GM12878 (cell line): Measurements from ENCODE around the gene TMBIM1. TPM values are rescaled to one million over a fixed set of nuclear protein-coding genes. Genes with fewer than 3 reads are reported as not detected.
A peak's percentile ranks its signal among the peaks of the same experiment; 100 is the strongest.

Experiments used
- ATAC-seq: fragments of 200-7000 bp; cut with Tn5 transposase; 3 replicates; pipeline ENCODE4 v1.9.1; 2020; ENCODE audit warnings: mild to moderate bottlenecking, moderate library complexity
- BruUV-seq: library from RNA; stranded (reverse); fragments of 400-500 nt; replicated peaks from 2 replicates; lab custom pipeline; 2021; lab: Mats Ljungman, UMichigan
- CTCF ChIA-PET: fragments of 300-600 bp; sonication (Branson Sonifier 250); formaldehyde crosslinking; extraction: SDS; loops from one replicate; lab custom pipeline; 2021; ENCODE audit warnings: inconsistent platforms; lab: Yijun Ruan, JAX
- POLR2A ChIA-PET: fragments of 350-600 bp; formaldehyde crosslinking; extraction: SDS; loops from one replicate; lab custom pipeline; 2021; ENCODE audit warnings: inconsistent platforms; lab: Charles Lee
- RAD21 ChIA-PET: fragments of 300-600 bp; sonication (Branson Sonifier 250); formaldehyde crosslinking; loops from one replicate; lab custom pipeline; 2023; ENCODE audit warnings: antibody characterized with exemption; ENCODE audit not compliant: unreplicated experiment; lab: Charles Lee
- SMC1A ChIA-PET: fragments of 300-600 bp; sonication (Branson Sonifier 250); formaldehyde crosslinking; loops from one replicate; lab custom pipeline; 2023; ENCODE audit not compliant: unreplicated experiment, uncharacterized antibody; lab: Charles Lee
- DNase-seq: peaks from one replicate; pipeline ENCODE4 v3.0.0-alpha.2; 2011; ENCODE audit warnings: low read depth, low spot score
- FAIRE-seq: peaks from 3 replicates; lab custom pipeline; 2011; peaks lifted over from hg19 to GRCh38; lab: Jason Lieb, UNC
- H2AFZ ChIP-seq: 2 replicates; pipeline ENCODE4 v1.6.0; 2011; ENCODE audit warnings: low read depth, low read length, control low read depth; ENCODE audit not compliant: control insufficient read depth
- H3K27ac ChIP-seq: 2 replicates; pipeline ENCODE4 v1.5.1; 2011; ENCODE audit warnings: control low read depth; ENCODE audit not compliant: control insufficient read depth, insufficient read depth
- H3K27me3 ChIP-seq, 2 experiments: replicated peaks in 1 of 2; 2 replicates each; pipeline versions ENCODE4 v1.6.0 to v1.6.1; 2011; ENCODE audit warnings: low read length in 1 of 2; ENCODE audit not compliant: control insufficient read depth in 2 of 2, insufficient read depth in 2 of 2
- H3K36me3 ChIP-seq, 2 experiments: 2 replicates each; pipeline ENCODE4 v1.5.1; 2011; ENCODE audit warnings: low read length in 1 of 2; ENCODE audit not compliant: control insufficient read depth in 2 of 2, insufficient read depth in 2 of 2
- H3K4me1 ChIP-seq: 2 replicates; pipeline ENCODE4 v1.6.1; 2011; ENCODE audit warnings: mild to moderate bottlenecking, low read length, moderate library complexity, mixed read lengths; ENCODE audit not compliant: control insufficient read depth, insufficient read depth
- H3K4me2 ChIP-seq: 2 replicates; pipeline ENCODE4 v1.6.0; 2011; ENCODE audit warnings: control low read depth; ENCODE audit not compliant: control insufficient read depth, insufficient read depth
- H3K4me3 ChIP-seq: fragments of 200-600 bp; sonication (generic); 2 replicates; pipeline ENCODE4 v1.5.1; 2016
- H3K79me2 ChIP-seq: 2 replicates; pipeline ENCODE4 v1.6.0; 2011; ENCODE audit warnings: low read length; ENCODE audit not compliant: control insufficient read depth, insufficient read depth
- H3K9ac ChIP-seq: 2 replicates; pipeline ENCODE4 v1.8.0; 2011; ENCODE audit warnings: low read length, control low read depth, mixed read lengths; ENCODE audit not compliant: control insufficient read depth, insufficient read depth
- H3K9me3 ChIP-seq: replicated peaks from 3 replicates; pipeline ENCODE4 v1.5.1; 2011; ENCODE audit warnings: mild to moderate bottlenecking, low read length; ENCODE audit not compliant: control insufficient read depth, insufficient read depth
- H4K20me1 ChIP-seq: 2 replicates; pipeline ENCODE4 v1.6.0; 2011; ENCODE audit not compliant: control insufficient read depth, insufficient read depth
- BACH1 ChIP-seq: fragments of 450-650 bp; IDR thresholded peaks from 2 replicates; pipeline ENCODE4 v1.6.1; 2017; ENCODE audit warnings: mild to moderate bottlenecking, borderline replicate concordance
- CBX3 ChIP-seq: fragments of 200-600 bp; sonication (generic); IDR thresholded peaks from 2 replicates; pipeline ENCODE4 v1.6.1; 2016; ENCODE audit warnings: low read depth, borderline replicate concordance
- DPF2 ChIP-seq: fragments of 450-650 bp; IDR thresholded peaks from 2 replicates; pipeline ENCODE4 v1.6.1; 2017; ENCODE audit warnings: mild to moderate bottlenecking
- ESRRA ChIP-seq: IDR thresholded peaks from 2 replicates; pipeline ENCODE4 v1.6.1; 2012; ENCODE audit warnings: mild to moderate bottlenecking, low read length, improper control_type of control experiment
- GABPA ChIP-seq: IDR thresholded peaks from 2 replicates; pipeline ENCODE4 v1.6.1; 2014; ENCODE audit warnings: antibody characterized with exemption, low read depth, mild to moderate bottlenecking, inconsistent platforms
- NFIC ChIP-seq: IDR thresholded peaks from 2 replicates; pipeline ENCODE4 v1.6.1; 2012; ENCODE audit warnings: low read depth, mild to moderate bottlenecking, inconsistent platforms, low read length, moderate library complexity
- NFYB ChIP-seq: IDR thresholded peaks from 2 replicates; pipeline ENCODE4 v1.6.1; 2011; ENCODE audit warnings: low read depth, mild to moderate bottlenecking, low read length, improper control_type of control experiment, moderate library complexity; ENCODE audit not compliant: insufficient read depth
- POLR2A ChIP-seq: IDR thresholded peaks from 2 replicates; pipeline ENCODE4 v1.6.1; 2011; ENCODE audit warnings: low read depth, mild to moderate bottlenecking, low read length
- POU2F2 ChIP-seq: IDR thresholded peaks from 3 replicates; pipeline ENCODE4 v1.6.1; 2011; ENCODE audit warnings: low read depth, mild to moderate bottlenecking, low read length, borderline replicate concordance
- RAD51 ChIP-seq: fragments of 450-650 bp; IDR thresholded peaks from 2 replicates; pipeline ENCODE4 v1.6.1; 2016; ENCODE audit warnings: moderate library complexity, mild to moderate bottlenecking, inconsistent platforms
- RELB ChIP-seq: fragments of 450-650 bp; IDR thresholded peaks from 2 replicates; pipeline ENCODE4 v1.6.1; 2017; ENCODE audit warnings: low read depth, mild to moderate bottlenecking, moderate library complexity
- SMC3 ChIP-seq: IDR thresholded peaks from 2 replicates; pipeline ENCODE4 v1.6.1; 2011; ENCODE audit warnings: low read length, improper control_type of control experiment, borderline replicate concordance
- STAT3 ChIP-seq: IDR thresholded peaks from 2 replicates; pipeline ENCODE4 v1.6.1; 2011; ENCODE audit warnings: low read depth, low read length, improper control_type of control experiment
- SUPT20H ChIP-seq: IDR thresholded peaks from 2 replicates; pipeline ENCODE4 v1.6.1; 2011; ENCODE audit warnings: low read depth, mild to moderate bottlenecking, low read length, moderate library complexity, borderline replicate concordance; ENCODE audit not compliant: control insufficient read depth
- TARDBP ChIP-seq: IDR thresholded peaks from 2 replicates; pipeline ENCODE4 v1.6.1; 2016; ENCODE audit warnings: borderline replicate concordance
- TCF3 ChIP-seq: IDR thresholded peaks from 2 replicates; pipeline ENCODE4 v1.6.1; 2012; ENCODE audit warnings: low read depth, mild to moderate bottlenecking, low read length, borderline replicate concordance; ENCODE audit not compliant: insufficient read depth
- TCF7 ChIP-seq: IDR thresholded peaks from 2 replicates; pipeline ENCODE4 v1.6.1; 2014; ENCODE audit warnings: antibody characterized with exemption, borderline replicate concordance
- ZSCAN29 ChIP-seq: fragments of 450-650 bp; IDR thresholded peaks from 2 replicates; pipeline ENCODE4 v1.6.1; 2017; ENCODE audit warnings: mild to moderate bottlenecking, moderate library complexity
- WGBS: methylation state at CpG from one replicate; pipeline ENCODE4 v1.1.6; 2016; ENCODE audit warnings: low lambda C conversion rate; ENCODE audit not compliant: insufficient replicate concordance, insufficient coverage; ENCODE audit errors: missing lambda C conversion rate; 5-methylcytosine and 5-hydroxymethylcytosine counted together
- in situ Hi-C: fragments of 300-500 bp; cut with MboI; formaldehyde crosslinking; loops from 9 replicates; pipeline ENCODE4 v1.14.3; 2018; ENCODE audit warnings: mixed read lengths
- intact Hi-C: fragments of 100-400 bp; cut with micrococcal nuclease; formaldehyde crosslinking; loops from one replicate; pipeline ENCODE4 v1.14.2; 2022; ENCODE audit not compliant: unreplicated experiment
- polyA plus RNA-seq, 11 experiments: library from polyadenylated mRNA; depleted of rRNA in 4 of 11; unstranded in 6 of 11; stranded (reverse) in 5 of 11; fragments of >200 nt; fragmentation: Nextera tagmentation in 4 of 11; fragmentation: Illumina TruSeq in 1 of 11; extraction: Ambion mirVana in 4 of 11; extraction: Trizol in 1 of 11; gene quantifications; 1 replicate in 1 of 11; 2 replicates in 10 of 11; pipeline versions ENCODE4 v1.2.1 to v1.2.3, GENCODE V29; 2011 to 2016; ENCODE audit warnings: inconsistent platforms in 2 of 11, missing spikeins in 2 of 11, low read depth in 1 of 11
- total RNA-seq, 4 experiments: library from RNA; depleted of rRNA in 3 of 4; stranded (reverse); fragments of >200 nt in 3 of 4; fragmentation: Illumina TruSeq in 1 of 4; extraction: Trizol in 1 of 4; gene quantifications; 2 replicates each; pipeline versions ENCODE4 v1.2.1 to v1.2.3, GENCODE V29; 2013 to 2021
- TF ChIP-seq, protein P1 (sequence below): IDR thresholded peaks from 2 replicates; pipeline ENCODE4 v1.6.1; 2012; ENCODE audit warnings: mild to moderate bottlenecking, low read depth, low read length

Gene TMBIM1
- total and polyA plus RNA-seq, 10 of the 15 experiments (the other 5 are each of a cell fraction or from before 2014, with no cell fraction given), result 6.1 to 38.3 (median 26.2) TPM

- intact Hi-C loops, result no loop called here
- in situ Hi-C loops, result no loop called here
- Histone ChIP-seq H3K4me1 (no peaks in the 10 kb centered on the region), H3K4me3 (no peak overlapping the region), H3K79me2 (no peaks in the 10 kb centered on the region), H3K4me2 (no peak overlapping the region), H3K27ac (no peak overlapping the region), H3K36me3 (no peaks in the 10 kb centered on the region), H4K20me1 (no peaks in the 10 kb centered on the region), H3K27me3 (no peaks in the 10 kb centered on the region), H2AFZ (no peak overlapping the region), H3K9ac (no peak overlapping the region), H3K9me3 (no peaks in the 10 kb centered on the region)
- DNase-seq (no peak), ATAC-seq (0 out of 3 replicates have a peak, but pooled peaks have one; percentile 15), FAIRE-seq (no peak)
- POLR2A ChIA-PET, result interaction anchor here (0.5 kb wide), 1 partner anchor 14 kb away, joined by 7 read pairs; no protein-coding TSS in a partner anchor
- CTCF ChIA-PET, result interaction anchor here (1.4 to 8.5 kb wide), 6 partner anchors 14 to 87 kb away, joined by 3 to 138 read pairs (median 6); partner anchors contain the start of genes CATIP and TMBIM1
- BruUV-seq, result no TSS peak
- SMC1A ChIA-PET, result interaction anchor here (0.7 to 2.5 kb wide), 9 partner anchors 9 to 86 kb away, joined by 3 to 9 read pairs (median 3); partner anchors contain the start of genes CATIP and TMBIM1
- RAD21 ChIA-PET, result interaction anchor here (1.1 to 2.0 kb wide), 3 partner anchors 10 to 86 kb away, joined by 3 to 5 read pairs (median 5); no protein-coding TSS in a partner anchor
- WGBS, result 54% methylated on average over 6 of the region's 6 CpGs
- TF ChIP-seq ESRRA (no peak), RAD51 (no peak), CBX3 (no peak), ZSCAN29 (no peak), TARDBP (no peak), SUPT20H (no peak), TCF3 (no peak), STAT3 (no peak), POU2F2 (no peak), SMC3 (no peak), NFIC (no peak), TCF7 (no peak), POLR2A (no peak), NFYB (no peak), RELB (no peak), GABPA (no peak), BACH1 (no peak), DPF2 (no peak)
- TF ChIP-seq, protein P1, sequence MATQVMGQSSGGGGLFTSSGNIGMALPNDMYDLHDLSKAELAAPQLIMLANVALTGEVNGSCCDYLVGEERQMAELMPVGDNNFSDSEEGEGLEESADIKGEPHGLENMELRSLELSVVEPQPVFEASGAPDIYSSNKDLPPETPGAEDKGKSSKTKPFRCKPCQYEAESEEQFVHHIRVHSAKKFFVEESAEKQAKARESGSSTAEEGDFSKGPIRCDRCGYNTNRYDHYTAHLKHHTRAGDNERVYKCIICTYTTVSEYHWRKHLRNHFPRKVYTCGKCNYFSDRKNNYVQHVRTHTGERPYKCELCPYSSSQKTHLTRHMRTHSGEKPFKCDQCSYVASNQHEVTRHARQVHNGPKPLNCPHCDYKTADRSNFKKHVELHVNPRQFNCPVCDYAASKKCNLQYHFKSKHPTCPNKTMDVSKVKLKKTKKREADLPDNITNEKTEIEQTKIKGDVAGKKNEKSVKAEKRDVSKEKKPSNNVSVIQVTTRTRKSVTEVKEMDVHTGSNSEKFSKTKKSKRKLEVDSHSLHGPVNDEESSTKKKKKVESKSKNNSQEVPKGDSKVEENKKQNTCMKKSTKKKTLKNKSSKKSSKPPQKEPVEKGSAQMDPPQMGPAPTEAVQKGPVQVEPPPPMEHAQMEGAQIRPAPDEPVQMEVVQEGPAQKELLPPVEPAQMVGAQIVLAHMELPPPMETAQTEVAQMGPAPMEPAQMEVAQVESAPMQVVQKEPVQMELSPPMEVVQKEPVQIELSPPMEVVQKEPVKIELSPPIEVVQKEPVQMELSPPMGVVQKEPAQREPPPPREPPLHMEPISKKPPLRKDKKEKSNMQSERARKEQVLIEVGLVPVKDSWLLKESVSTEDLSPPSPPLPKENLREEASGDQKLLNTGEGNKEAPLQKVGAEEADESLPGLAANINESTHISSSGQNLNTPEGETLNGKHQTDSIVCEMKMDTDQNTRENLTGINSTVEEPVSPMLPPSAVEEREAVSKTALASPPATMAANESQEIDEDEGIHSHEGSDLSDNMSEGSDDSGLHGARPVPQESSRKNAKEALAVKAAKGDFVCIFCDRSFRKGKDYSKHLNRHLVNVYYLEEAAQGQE, result no peak
Measured at GRCh38 chr2:218307415-218308090, 15.2 kb upstream of the TMBIM1 start.
